Fibroblast of the aortic adventitia (primary cell): ENCODE data around the gene PIP5K1B. TPM values are rescaled to one million over a fixed set of nuclear protein-coding genes. Genes with fewer than 3 reads are reported as not detected.
A peak's percentile ranks its signal among the peaks of the same experiment; 100 is the strongest.

Source experiments
- DNase-seq: peaks from one replicate; pipeline ENCODE4 v3.0.0-alpha.2; 2010; ENCODE audit warnings: low read depth
- H3K4me3 ChIP-seq: 2 replicates; pipeline ENCODE4 v1.5.1; 2011; ENCODE audit warnings: low read depth, mild to moderate bottlenecking, control low read depth, low read length, moderate library complexity
- total RNA-seq: library from RNA; depleted of rRNA; stranded (reverse); fragments of >200 nt; gene quantifications from 2 replicates; pipeline ENCODE4 v1.2.3, GENCODE V29; 2012; ENCODE audit warnings: low replicate concordance
- TF ChIP-seq, protein P1 (sequence below): IDR thresholded peaks from 2 replicates; pipeline ENCODE4 v1.5.1; 2011; ENCODE audit warnings: mild to moderate bottlenecking, low read length, control low read depth, inconsistent platforms; ENCODE audit not compliant: insufficient read depth

PIP5K1B gene
- total RNA-seq, 1 donor: not detected

DNA sequence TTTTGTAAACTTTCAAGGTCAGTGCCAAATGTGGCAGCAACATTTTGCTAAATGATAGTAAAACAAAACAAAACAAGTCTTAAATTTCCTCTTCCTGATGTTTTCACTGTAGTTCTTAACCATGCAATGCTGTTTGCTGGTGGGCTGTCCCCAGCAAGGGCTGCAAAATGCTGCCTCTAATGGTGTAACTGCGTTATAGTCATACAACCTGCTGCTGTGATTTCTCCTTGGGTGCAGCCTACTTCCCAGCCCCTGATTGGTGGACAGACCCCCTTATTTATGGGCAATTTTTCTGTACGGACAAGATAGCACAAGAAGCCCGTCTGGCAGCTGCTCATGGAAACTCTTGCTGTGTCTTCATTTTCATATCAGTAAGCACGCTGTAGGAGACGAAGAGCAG, 26.6 kb upstream of the PIP5K1B start:
- no peak for DNase-seq
- TF ChIP-seq, protein P1, sequence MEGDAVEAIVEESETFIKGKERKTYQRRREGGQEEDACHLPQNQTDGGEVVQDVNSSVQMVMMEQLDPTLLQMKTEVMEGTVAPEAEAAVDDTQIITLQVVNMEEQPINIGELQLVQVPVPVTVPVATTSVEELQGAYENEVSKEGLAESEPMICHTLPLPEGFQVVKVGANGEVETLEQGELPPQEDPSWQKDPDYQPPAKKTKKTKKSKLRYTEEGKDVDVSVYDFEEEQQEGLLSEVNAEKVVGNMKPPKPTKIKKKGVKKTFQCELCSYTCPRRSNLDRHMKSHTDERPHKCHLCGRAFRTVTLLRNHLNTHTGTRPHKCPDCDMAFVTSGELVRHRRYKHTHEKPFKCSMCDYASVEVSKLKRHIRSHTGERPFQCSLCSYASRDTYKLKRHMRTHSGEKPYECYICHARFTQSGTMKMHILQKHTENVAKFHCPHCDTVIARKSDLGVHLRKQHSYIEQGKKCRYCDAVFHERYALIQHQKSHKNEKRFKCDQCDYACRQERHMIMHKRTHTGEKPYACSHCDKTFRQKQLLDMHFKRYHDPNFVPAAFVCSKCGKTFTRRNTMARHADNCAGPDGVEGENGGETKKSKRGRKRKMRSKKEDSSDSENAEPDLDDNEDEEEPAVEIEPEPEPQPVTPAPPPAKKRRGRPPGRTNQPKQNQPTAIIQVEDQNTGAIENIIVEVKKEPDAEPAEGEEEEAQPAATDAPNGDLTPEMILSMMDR: no peak
- no peak overlapping the region for H3K4me3 ChIP-seq

DNA sequence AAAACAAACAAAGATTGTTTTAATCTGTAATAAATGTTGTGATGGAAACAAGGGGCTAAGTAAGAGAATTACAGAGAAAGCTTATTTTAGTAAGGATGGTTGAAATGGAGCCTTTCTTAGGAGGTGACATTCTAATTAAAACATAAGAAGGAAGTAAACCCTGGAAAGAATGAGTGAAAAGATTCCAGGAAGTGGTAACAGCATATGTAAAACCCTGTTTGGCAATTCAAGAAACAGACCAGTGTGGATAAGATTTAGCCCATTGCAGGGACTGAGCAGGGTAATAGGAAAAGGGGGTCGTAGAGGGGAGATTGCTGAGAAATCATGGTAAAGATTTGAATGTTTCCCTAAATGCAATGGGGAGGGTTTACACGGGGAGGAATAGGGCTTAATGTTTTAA, 21.6 kb upstream of the PIP5K1B start:
- no peak overlapping the region for H3K4me3 ChIP-seq
- TF ChIP-seq, protein P1: no peak
- DNase-seq: no peak

- DNase-seq: no peak
- TF ChIP-seq, protein P1: no peak
- no peak overlapping the region for H3K4me3 ChIP-seq
Observed at GRCh38 chr9:68685213-68685612, 19.8 kb upstream of the PIP5K1B start.

- no peak for DNase-seq
- TF ChIP-seq, protein P1: no peak
Observed at GRCh38 chr9:68685770-68686169, 19.3 kb upstream of the PIP5K1B start.

GRCh38 chr9:68690088-68690487, 15.0 kb upstream of the PIP5K1B start:
- H3K4me3 ChIP-seq: no peak overlapping the region
- peak; percentile 52 for DNase-seq
- TF ChIP-seq, protein P1: no peak

More at GRCh38 chr9:68685770-68686169, 19.3 kb upstream of the PIP5K1B start:
- H3K4me3 ChIP-seq: no peak overlapping the region

DNA sequence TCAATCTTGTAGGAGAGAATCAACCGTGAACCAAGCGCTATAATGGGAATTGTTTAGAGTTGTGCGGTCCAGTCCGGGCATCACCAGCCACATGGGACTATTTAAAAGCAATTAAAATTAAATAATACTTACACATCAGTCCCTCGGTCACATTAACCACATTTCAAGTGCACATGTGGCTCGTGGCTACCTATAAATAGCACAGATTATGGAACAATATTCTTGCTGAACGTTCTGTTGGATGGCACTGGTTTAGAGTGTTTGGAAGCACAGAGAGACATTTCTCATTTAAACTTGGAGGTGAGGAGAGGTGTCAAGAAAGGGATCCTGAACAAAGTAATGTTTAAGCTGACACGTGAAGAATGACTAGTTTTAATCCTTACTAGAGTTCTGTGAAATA, 12.5 kb upstream of the PIP5K1B start:
- TF ChIP-seq, protein P1: no peak
- DNase-seq: no peak
- no peak overlapping the region for H3K4me3 ChIP-seq

DNA sequence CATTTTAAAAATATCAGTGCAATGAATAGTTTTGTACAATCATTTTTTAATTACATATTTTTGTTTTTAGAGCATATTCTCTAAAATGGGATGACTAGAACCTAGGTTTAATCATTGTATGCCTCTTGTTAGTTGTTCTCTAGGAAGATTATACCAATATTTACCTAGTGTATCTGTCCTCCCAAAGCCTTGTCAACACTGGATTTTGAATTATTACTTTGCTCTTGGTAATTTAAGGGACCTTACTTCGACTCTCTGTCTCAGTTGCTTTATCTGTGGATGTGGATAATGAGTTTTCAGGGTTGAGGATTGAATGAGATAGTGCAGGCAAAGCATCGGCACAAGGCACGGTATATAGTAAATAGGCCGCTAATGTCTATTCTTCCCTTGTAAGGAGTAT, 10.9 kb upstream of the PIP5K1B start:
- H3K4me3 ChIP-seq: no peak overlapping the region
- TF ChIP-seq, protein P1: no peak
- DNase-seq: no peak
